ENCODE data around the gene HSF5. TPM values are rescaled to one million over a fixed set of nuclear protein-coding genes. Genes with fewer than 3 reads are reported as not detected.

HSF5 gene
- total RNA-seq, 1 donor from 2014 or later: not detected

- Histone ChIP-seq H3K36me3 (ENCODE audit: control insufficient read depth, insufficient read depth, low read length) (no peaks in the 10 kb centered on the region), H3K27me3 (ENCODE audit: control insufficient read depth, insufficient read depth, low read length) (no peaks in the 10 kb centered on the region), H3K4me3 (ENCODE audit: low read depth, low read length) (no peak overlapping the region)
- peak; percentile 92 for DNase-seq (ENCODE audit: low read depth)
- FAIRE-seq: peak; percentile 18
- TF ChIP-seq, protein P1, sequence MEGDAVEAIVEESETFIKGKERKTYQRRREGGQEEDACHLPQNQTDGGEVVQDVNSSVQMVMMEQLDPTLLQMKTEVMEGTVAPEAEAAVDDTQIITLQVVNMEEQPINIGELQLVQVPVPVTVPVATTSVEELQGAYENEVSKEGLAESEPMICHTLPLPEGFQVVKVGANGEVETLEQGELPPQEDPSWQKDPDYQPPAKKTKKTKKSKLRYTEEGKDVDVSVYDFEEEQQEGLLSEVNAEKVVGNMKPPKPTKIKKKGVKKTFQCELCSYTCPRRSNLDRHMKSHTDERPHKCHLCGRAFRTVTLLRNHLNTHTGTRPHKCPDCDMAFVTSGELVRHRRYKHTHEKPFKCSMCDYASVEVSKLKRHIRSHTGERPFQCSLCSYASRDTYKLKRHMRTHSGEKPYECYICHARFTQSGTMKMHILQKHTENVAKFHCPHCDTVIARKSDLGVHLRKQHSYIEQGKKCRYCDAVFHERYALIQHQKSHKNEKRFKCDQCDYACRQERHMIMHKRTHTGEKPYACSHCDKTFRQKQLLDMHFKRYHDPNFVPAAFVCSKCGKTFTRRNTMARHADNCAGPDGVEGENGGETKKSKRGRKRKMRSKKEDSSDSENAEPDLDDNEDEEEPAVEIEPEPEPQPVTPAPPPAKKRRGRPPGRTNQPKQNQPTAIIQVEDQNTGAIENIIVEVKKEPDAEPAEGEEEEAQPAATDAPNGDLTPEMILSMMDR (IDR thresholded peaks at IDR 0.05; ENCODE audit: insufficient read depth, low read length, severe bottlenecking): no peak
These were observed 96.8 kb downstream of the HSF5 start for GRCh38 chr17:58391302-58391984.

- Histone ChIP-seq H3K4me3 (ENCODE audit: low read depth, low read length) (no peak overlapping the region), H3K36me3 (ENCODE audit: control insufficient read depth, insufficient read depth, low read length) (no peaks in the 10 kb centered on the region), H3K27me3 (ENCODE audit: control insufficient read depth, insufficient read depth, low read length) (no peaks in the 10 kb centered on the region)
- FAIRE-seq: no peak
- TF ChIP-seq, protein P1 (IDR thresholded peaks at IDR 0.05; ENCODE audit: insufficient read depth, low read length, severe bottlenecking): no peak
- DNase-seq (ENCODE audit: low read depth): no peak
These were observed 97.3 kb downstream of the HSF5 start for GRCh38 chr17:58390884-58391283.

GRCh38 chr17:58388302-58389190 is 99.7 kb downstream of the HSF5 start:
- H3K27me3 ChIP-seq (ENCODE audit: control insufficient read depth, insufficient read depth, low read length): no peaks in the 10 kb centered on the region
- H3K4me3 ChIP-seq (ENCODE audit: low read depth, low read length): no peak overlapping the region
- DNase-seq (ENCODE audit: low read depth) (no peak), FAIRE-seq (no peak)
- no peaks in the 10 kb centered on the region for H3K36me3 ChIP-seq (ENCODE audit: control insufficient read depth, insufficient read depth, low read length)
- TF ChIP-seq, protein P1 (IDR thresholded peaks at IDR 0.05; ENCODE audit: insufficient read depth, low read length, severe bottlenecking): no peak

DNA sequence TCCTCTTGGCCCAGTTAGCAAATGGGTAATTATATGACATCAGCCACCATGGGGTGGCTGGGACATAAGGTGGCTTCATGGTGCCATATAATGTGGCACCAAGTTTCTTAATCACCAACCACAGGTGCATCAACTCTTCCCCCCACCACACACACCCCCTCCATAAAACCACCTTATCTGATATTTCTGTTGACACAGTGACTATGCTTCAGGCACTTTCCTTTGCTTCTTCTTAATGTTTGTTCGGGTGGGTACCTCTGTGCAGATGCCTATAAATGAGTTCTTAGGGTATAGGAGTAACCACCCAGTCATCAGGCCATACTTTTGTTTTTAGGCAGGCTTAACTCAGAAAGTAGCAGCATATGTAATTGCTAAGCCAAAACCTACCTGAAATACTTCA is 100.4 kb downstream of the HSF5 start:
- no peak for FAIRE-seq
- H3K27me3 ChIP-seq (ENCODE audit: control insufficient read depth, insufficient read depth, low read length): no peaks in the 10 kb centered on the region

DNA sequence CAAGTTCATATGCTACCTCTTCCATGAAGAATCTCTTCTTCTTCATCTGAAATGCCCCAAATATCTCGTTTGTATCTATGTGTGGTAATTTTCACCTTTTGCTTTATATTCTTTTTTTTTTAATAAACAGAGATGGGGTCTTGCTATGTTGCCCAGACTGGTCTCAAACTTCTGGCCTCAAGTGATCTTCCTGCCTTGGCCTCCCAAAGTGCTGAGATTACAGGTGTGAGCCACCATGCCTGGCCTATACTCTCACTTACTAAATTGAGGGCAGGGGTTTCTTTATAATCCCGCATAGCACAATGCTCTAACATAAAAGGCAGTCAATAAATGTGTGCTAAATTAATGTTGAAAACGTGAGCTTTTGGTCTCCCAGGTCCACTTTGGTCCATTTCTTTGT is 101.5 kb downstream of the HSF5 start:
- Histone ChIP-seq H3K4me3 (ENCODE audit: low read depth, low read length) (no peak overlapping the region), H3K27me3 (ENCODE audit: control insufficient read depth, insufficient read depth, low read length) (no peaks in the 10 kb centered on the region), H3K36me3 (ENCODE audit: control insufficient read depth, insufficient read depth, low read length) (no peaks in the 10 kb centered on the region)
- DNase-seq (ENCODE audit: low read depth) (no peak), FAIRE-seq (no peak)
- TF ChIP-seq, protein P1 (IDR thresholded peaks at IDR 0.05; ENCODE audit: insufficient read depth, low read length, severe bottlenecking): no peak

More for the DNA sequence above, 100.4 kb downstream of the HSF5 start:
- Histone ChIP-seq H3K4me3 (ENCODE audit: low read depth, low read length) (no peak overlapping the region), H3K36me3 (ENCODE audit: control insufficient read depth, insufficient read depth, low read length) (no peaks in the 10 kb centered on the region)
- TF ChIP-seq, protein P1 (IDR thresholded peaks at IDR 0.05; ENCODE audit: insufficient read depth, low read length, severe bottlenecking): no peak
- no peak for DNase-seq (ENCODE audit: low read depth)
